ENCODE data around the gene SPAM1.
"Not testable (repeated sequence)": the region's sequence is repeated elsewhere in the genome, so short reads cannot be mapped to it uniquely, and the experiment has no call there.

SPAM1 gene

GRCh38 chr7:123924941-123925340 is at the start of gene SPAM1:
SPAM1 (plus strand) TSS chr7:123925241; CDS start chr7:123953571, 28,330 bp downstream.
- DNase-seq: no peak

- DNase-seq: no peak
Observed at GRCh38 chr7:123876557-123877256, 48.3 kb upstream of the SPAM1 start.

- DNase-seq: no peak
Observed at GRCh38 chr7:123879628-123880027, 45.4 kb upstream of the SPAM1 start.

GRCh38 chr7:123881300-123881699 is 43.7 kb upstream of the SPAM1 start:
- no peak for DNase-seq

- no peak for DNase-seq
Observed at GRCh38 chr7:123883154-123883553, 41.9 kb upstream of the SPAM1 start.

GRCh38 chr7:123888192-123888591 is 36.8 kb upstream of the SPAM1 start:
- no peak for DNase-seq

GRCh38 chr7:123894753-123895152 is 30.3 kb upstream of the SPAM1 start:
- DNase-seq: not testable (repeated sequence)

- DNase-seq: no peak
Observed at GRCh38 chr7:123901101-123901500, 23.9 kb upstream of the SPAM1 start.

GRCh38 chr7:123905714-123906113 is 19.3 kb upstream of the SPAM1 start:
- DNase-seq: no peak

- DNase-seq: no peak
Observed at GRCh38 chr7:123916240-123916724, 8.8 kb upstream of the SPAM1 start.

GRCh38 chr7:123917878-123918277 is 7.2 kb upstream of the SPAM1 start:
- DNase-seq: no peak

- no peak for DNase-seq
Observed at GRCh38 chr7:123918309-123918708, 6.7 kb upstream of the SPAM1 start.

- DNase-seq: no peak
Observed at GRCh38 chr7:123923599-123923998, 1.4 kb upstream of the SPAM1 start.

GRCh38 chr7:123929107-123929506 is 4.1 kb downstream of the SPAM1 start:
- DNase-seq: no peak

- no peak for DNase-seq
Observed at GRCh38 chr7:123929655-123930054, 4.6 kb downstream of the SPAM1 start.

GRCh38 chr7:123935436-123936381 is 10.7 kb downstream of the SPAM1 start:
- DNase-seq: no peak

GRCh38 chr7:123936388-123936787 is 11.3 kb downstream of the SPAM1 start:
- DNase-seq: no peak

GRCh38 chr7:123939784-123940183 is 14.7 kb downstream of the SPAM1 start:
- no peak for DNase-seq

GRCh38 chr7:123941391-123942180 is 16.5 kb downstream of the SPAM1 start:
- no peak for DNase-seq

GRCh38 chr7:123944395-123944794 is 19.4 kb downstream of the SPAM1 start:
- no peak for DNase-seq

- no peak for DNase-seq
Observed at GRCh38 chr7:123945938-123946337, 20.9 kb downstream of the SPAM1 start.

GRCh38 chr7:123948136-123948535 is 23.1 kb downstream of the SPAM1 start:
- DNase-seq: no peak

GRCh38 chr7:123958186-123958703 is 33.2 kb downstream of the SPAM1 start:
- no peak for DNase-seq

All from activated gamma-delta T cell treated with Interleukin-2 at 50 U/mL for 16 hours (primary cell).